ENCODE measurements around the gene CLRN2. TPM values are rescaled to one million over a fixed set of nuclear protein-coding genes. Genes with fewer than 3 reads are reported as not detected.

The CLRN2 gene
- total and polyA plus RNA-seq, 2 of the 4 experiments (the other 2 are of a cell fraction): not detected

GRCh38 chr4:17489721-17490120, 25.2 kb upstream of the CLRN2 start:
- no peak overlapping the region for H4K8ac ChIP-seq (ENCODE audit: low read depth in 2 of 2, low read length in 2 of 2)
- dilution Hi-C loops (cut with HindIII; ENCODE audit: low sequenced_read_pairs, unreplicated experiment): no loop called here
- H3K9ac ChIP-seq (ENCODE audit: low read depth, low read length): no peak overlapping the region
- no peak overlapping the region for H3K27ac ChIP-seq (ENCODE audit: insufficient read depth, low read length)
- no peak overlapping the region for H3K4me2 ChIP-seq (ENCODE audit: low read depth, low read length)
- H3K4ac ChIP-seq (ENCODE audit: low read depth, low read length): no peak overlapping the region
- in situ Hi-C loops (cut with MboI; ENCODE audit: low sequenced_read_pairs): no loop called here
- H3K56ac ChIP-seq (ENCODE audit: extremely low read depth, insufficient read depth, low read length): no peak overlapping the region
- no peak for ATAC-seq (ENCODE audit: low read depth)
- no peak overlapping the region for H2AK5ac ChIP-seq (ENCODE audit: low read depth, low read length)
- DNase-seq: no peak
- ChIA-PET POLR2A (ENCODE audit: unreplicated experiment) (no interaction called here), CTCF (no interaction called here)
- peaks cover 3% of the 10 kb centered on the region; the same call in 1 of the 2 replicates for H3K4me1 ChIP-seq (ENCODE audit: control insufficient read depth, insufficient read depth, low read length)
- WGBS, 2 experiments (ENCODE audit: extremely low coverage in 2 of 2, insufficient read length in 1 of 2): 100% methylated on average over 1 of the region's 8 CpGs; no CpG with 5 or more reads in 1 of the 2 experiments
- no peaks in the 10 kb centered on the region for H3K27me3 ChIP-seq (ENCODE audit: control insufficient read depth, insufficient read depth, low read length)
- no TSS peak for BruUV-seq (replicated peaks)
- H4K20me1 ChIP-seq (ENCODE audit: insufficient read depth, low read length): no peaks in the 10 kb centered on the region
- no peak overlapping the region for H4K91ac ChIP-seq (ENCODE audit: insufficient read depth, low read depth, low read length)
- no peak overlapping the region for H2BK20ac ChIP-seq (ENCODE audit: low read depth, low read length)
- H2BK120ac ChIP-seq (ENCODE audit: low read depth, low read length): no peak overlapping the region
- H2AFZ ChIP-seq (replicated peaks; ENCODE audit: low read length, poor library complexity): no peak overlapping the region
- H4K5ac ChIP-seq (ENCODE audit: low read depth, low read length): no peak overlapping the region
- H3K9me1 ChIP-seq (ENCODE audit: insufficient read depth, low read length): peaks cover 3% of the 10 kb centered on the region; the same call in 1 of the 2 replicates
- no peaks in the 10 kb centered on the region for H3K9me3 ChIP-seq (ENCODE audit: control insufficient read depth, insufficient read depth, low read length)
- H3K23ac ChIP-seq (ENCODE audit: low read depth, low read length): no peak overlapping the region
- H3K4me3 ChIP-seq (ENCODE audit: insufficient read depth, low read depth, low read length): no peak overlapping the region
- no peak overlapping the region for H2BK5ac ChIP-seq (ENCODE audit: low read depth, low read length, poor library complexity, severe bottlenecking)
- H3K18ac ChIP-seq (ENCODE audit: low read depth, low read length): no peak overlapping the region
- H2BK15ac ChIP-seq (ENCODE audit: low read depth, low read length): no peak overlapping the region
- no peak overlapping the region for H2AK9ac ChIP-seq (replicated peaks; ENCODE audit: low read depth, low read length, poor library complexity)
- peaks cover 22% of the 10 kb centered on the region for H3K36me3 ChIP-seq (ENCODE audit: control insufficient read depth, insufficient read depth, low read length)
- intact Hi-C loops (cut with micrococcal nuclease): no loop called here
- peaks cover 0 to 4% of the 10 kb centered on the region in 2 experiments; a peak in 2 of 4 replicates for H3K79me1 ChIP-seq (ENCODE audit: low read depth in 1 of 2, low read length in 2 of 2)
- TF ChIP-seq RFX5 (IDR thresholded peaks at IDR 0.05; ENCODE audit: low read depth, low read length) (no peak), CEBPB (IDR thresholded peaks at IDR 0.05; ENCODE audit: low read depth, low read length) (no peak), ELK1 (IDR thresholded peaks at IDR 0.05; ENCODE audit: borderline replicate concordance, low read depth, low read length) (no peak), MXI1 (IDR thresholded peaks at IDR 0.05; ENCODE audit: borderline replicate concordance, low read depth, low read length) (no peak), FOS (IDR thresholded peaks at IDR 0.05; ENCODE audit: low read depth, low read length) (no peak), NFE2L2 (IDR thresholded peaks at IDR 0.05; ENCODE audit: low read depth, low read length) (no peak), USF2 (IDR thresholded peaks at IDR 0.05; ENCODE audit: low read depth, low read length) (no peak), CHD1 (IDR thresholded peaks at IDR 0.05; ENCODE audit: low read depth, low read length) (no peak), MAFK (IDR thresholded peaks at IDR 0.05; ENCODE audit: low read depth, low read length) (no peak), RAD21 (IDR thresholded peaks at IDR 0.05; ENCODE audit: low read length) (no peak), RCOR1 (IDR thresholded peaks at IDR 0.05; ENCODE audit: insufficient replicate concordance, low read length) (no peak), SMC3 (IDR thresholded peaks at IDR 0.05; ENCODE audit: low read depth, low read length) (no peak), CTCF (conservative IDR thresholded peaks at IDR 0.05; ENCODE audit: low read depth, low read length) (no peak), BHLHE40 (IDR thresholded peaks at IDR 0.05; ENCODE audit: low read depth, low read length) (no peak), MAZ (IDR thresholded peaks at IDR 0.05; ENCODE audit: borderline replicate concordance, low read depth, low read length) (no peak)
- H3K14ac ChIP-seq (replicated peaks; ENCODE audit: low read depth, low read length): no peak overlapping the region
